ENCODE measurements around the gene GSE1.
A peak's percentile ranks its signal among the peaks of the same experiment; 100 is the strongest.

Gene GSE1

GRCh38 chr16:85638695-85639409 is 25.7 kb downstream of the GSE1 start:
- H3K4me3 ChIP-seq (ENCODE audit: low read depth, low read length): no peak overlapping the region
- no peak for TF ChIP-seq CTCF (IDR thresholded peaks at IDR 0.05; ENCODE audit: control insufficient read depth, extremely low read depth, insufficient read depth)
- DNase-seq (ENCODE audit: low read depth): no peak

GRCh38 chr16:85639529-85640253 is 26.6 kb downstream of the GSE1 start:
- DNase-seq (ENCODE audit: low read depth): no peak
- no peak overlapping the region for H3K4me3 ChIP-seq (ENCODE audit: low read depth, low read length)
- peak; percentile 47 for TF ChIP-seq CTCF (IDR thresholded peaks at IDR 0.05; ENCODE audit: control insufficient read depth, extremely low read depth, insufficient read depth)

- no peak for DNase-seq (ENCODE audit: low read depth)
- TF ChIP-seq CTCF (IDR thresholded peaks at IDR 0.05; ENCODE audit: control insufficient read depth, extremely low read depth, insufficient read depth): no peak
- H3K4me3 ChIP-seq (ENCODE audit: low read depth, low read length): no peak overlapping the region
These were observed 27.1 kb downstream of the GSE1 start for GRCh38 chr16:85640254-85640558.

GRCh38 chr16:85640585-85640984 is 27.5 kb downstream of the GSE1 start:
- TF ChIP-seq CTCF (IDR thresholded peaks at IDR 0.05; ENCODE audit: control insufficient read depth, extremely low read depth, insufficient read depth): no peak
- no peak overlapping the region for H3K4me3 ChIP-seq (ENCODE audit: low read depth, low read length)
- DNase-seq (ENCODE audit: low read depth): no peak

GRCh38 chr16:85641305-85641704 is 28.2 kb downstream of the GSE1 start:
- no peak for DNase-seq (ENCODE audit: low read depth)
- TF ChIP-seq CTCF (IDR thresholded peaks at IDR 0.05; ENCODE audit: control insufficient read depth, extremely low read depth, insufficient read depth): no peak
- H3K4me3 ChIP-seq (ENCODE audit: low read depth, low read length): no peak overlapping the region

- H3K4me3 ChIP-seq (ENCODE audit: low read depth, low read length): no peak overlapping the region
- no peak for DNase-seq (ENCODE audit: low read depth)
- no peak for TF ChIP-seq CTCF (IDR thresholded peaks at IDR 0.05; ENCODE audit: control insufficient read depth, extremely low read depth, insufficient read depth)
These were observed 28.7 kb downstream of the GSE1 start for GRCh38 chr16:85641776-85642176.

Data from LNCaP clone FGC (cell line).